Measurements from ENCODE around the gene PATZ1. TPM values are rescaled to one million over a fixed set of nuclear protein-coding genes. Genes with fewer than 3 reads are reported as not detected.

Gene PATZ1
- total and polyA plus RNA-seq, 9 of the 15 experiments (the other 6 are each of a cell fraction or from before 2014, with no cell fraction given), result 0.63 to 7.8 (median 4.2) TPM

DNA sequence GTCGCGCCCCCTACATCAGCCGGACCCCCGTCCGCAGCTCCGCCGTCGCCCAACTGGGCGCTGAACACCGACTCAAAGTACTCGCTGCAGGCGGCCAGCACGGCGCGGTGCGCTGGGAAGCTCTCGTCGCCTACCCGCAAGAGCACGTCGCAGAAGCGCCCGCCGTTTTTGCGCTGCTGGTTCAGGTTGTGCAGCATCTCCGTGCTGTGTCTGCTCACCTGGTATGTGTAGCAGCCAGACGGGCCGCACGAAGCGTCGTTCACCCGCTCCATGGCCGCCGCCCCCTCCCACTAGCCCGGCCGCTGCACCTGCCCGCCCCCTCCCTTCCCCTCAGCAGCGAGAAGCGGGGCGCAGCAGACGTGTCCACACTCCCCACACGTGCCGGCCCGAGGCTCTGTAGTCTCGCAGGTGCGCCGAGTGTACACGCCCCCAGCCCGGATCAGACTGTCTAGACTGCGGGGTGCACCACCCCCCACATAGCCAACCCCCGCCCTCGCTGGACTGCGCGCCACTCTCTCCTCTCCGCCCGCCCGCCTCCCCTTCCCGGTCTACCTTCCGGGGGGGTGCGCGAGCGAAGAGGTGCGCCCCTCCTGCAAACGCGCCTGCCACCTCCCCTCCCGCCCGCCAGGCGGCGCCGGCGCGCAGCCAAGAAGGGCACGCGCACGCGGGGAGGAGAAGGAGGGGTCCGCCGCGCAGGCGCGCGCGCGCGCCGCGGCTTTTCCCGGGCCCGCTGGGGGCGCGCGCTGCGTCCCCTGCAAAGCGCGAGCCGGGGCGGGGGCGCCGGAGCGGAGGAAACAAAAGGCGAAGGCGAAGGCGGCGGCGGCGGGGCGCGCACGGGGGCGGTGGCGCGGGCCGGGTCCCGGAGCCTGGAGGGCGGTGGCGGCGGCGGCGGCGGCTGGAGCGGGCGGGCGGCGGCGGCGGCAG is 553 bp downstream of the PATZ1 start (continued):
- TF ChIP-seq MAZ (CRISPR knock-in tag; conservative IDR thresholded peaks at IDR 0.05 in 1 of 2, IDR thresholded peaks at IDR 0.05 in 1 of 2), result peak; percentile 83 to 85
- TF ChIP-seq, protein P1, sequence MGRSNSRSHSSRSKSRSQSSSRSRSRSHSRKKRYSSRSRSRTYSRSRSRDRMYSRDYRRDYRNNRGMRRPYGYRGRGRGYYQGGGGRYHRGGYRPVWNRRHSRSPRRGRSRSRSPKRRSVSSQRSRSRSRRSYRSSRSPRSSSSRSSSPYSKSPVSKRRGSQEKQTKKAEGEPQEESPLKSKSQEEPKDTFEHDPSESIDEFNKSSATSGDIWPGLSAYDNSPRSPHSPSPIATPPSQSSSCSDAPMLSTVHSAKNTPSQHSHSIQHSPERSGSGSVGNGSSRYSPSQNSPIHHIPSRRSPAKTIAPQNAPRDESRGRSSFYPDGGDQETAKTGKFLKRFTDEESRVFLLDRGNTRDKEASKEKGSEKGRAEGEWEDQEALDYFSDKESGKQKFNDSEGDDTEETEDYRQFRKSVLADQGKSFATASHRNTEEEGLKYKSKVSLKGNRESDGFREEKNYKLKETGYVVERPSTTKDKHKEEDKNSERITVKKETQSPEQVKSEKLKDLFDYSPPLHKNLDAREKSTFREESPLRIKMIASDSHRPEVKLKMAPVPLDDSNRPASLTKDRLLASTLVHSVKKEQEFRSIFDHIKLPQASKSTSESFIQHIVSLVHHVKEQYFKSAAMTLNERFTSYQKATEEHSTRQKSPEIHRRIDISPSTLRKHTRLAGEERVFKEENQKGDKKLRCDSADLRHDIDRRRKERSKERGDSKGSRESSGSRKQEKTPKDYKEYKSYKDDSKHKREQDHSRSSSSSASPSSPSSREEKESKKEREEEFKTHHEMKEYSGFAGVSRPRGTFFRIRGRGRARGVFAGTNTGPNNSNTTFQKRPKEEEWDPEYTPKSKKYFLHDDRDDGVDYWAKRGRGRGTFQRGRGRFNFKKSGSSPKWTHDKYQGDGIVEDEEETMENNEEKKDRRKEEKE (IDR thresholded peaks at IDR 0.05; ENCODE audit: borderline replicate concordance in 1 of 2, control insufficient read depth in 1 of 2, low read depth in 2 of 2, low read length in 1 of 2), result no peak
- no peak for TF ChIP-seq HDAC1 (IDR thresholded peaks at IDR 0.05)
- no peak for TF ChIP-seq TEAD2 (tag; IDR thresholded peaks at IDR 0.05)
- no peak for TF ChIP-seq CREB1 (IDR thresholded peaks at IDR 0.05)
- peak; percentile 47; the same call in 1 of the 2 replicates for TF ChIP-seq CREB1 (CRISPR knock-in tag; IDR thresholded peaks at IDR 0.05)
- TF ChIP-seq, protein P2, sequence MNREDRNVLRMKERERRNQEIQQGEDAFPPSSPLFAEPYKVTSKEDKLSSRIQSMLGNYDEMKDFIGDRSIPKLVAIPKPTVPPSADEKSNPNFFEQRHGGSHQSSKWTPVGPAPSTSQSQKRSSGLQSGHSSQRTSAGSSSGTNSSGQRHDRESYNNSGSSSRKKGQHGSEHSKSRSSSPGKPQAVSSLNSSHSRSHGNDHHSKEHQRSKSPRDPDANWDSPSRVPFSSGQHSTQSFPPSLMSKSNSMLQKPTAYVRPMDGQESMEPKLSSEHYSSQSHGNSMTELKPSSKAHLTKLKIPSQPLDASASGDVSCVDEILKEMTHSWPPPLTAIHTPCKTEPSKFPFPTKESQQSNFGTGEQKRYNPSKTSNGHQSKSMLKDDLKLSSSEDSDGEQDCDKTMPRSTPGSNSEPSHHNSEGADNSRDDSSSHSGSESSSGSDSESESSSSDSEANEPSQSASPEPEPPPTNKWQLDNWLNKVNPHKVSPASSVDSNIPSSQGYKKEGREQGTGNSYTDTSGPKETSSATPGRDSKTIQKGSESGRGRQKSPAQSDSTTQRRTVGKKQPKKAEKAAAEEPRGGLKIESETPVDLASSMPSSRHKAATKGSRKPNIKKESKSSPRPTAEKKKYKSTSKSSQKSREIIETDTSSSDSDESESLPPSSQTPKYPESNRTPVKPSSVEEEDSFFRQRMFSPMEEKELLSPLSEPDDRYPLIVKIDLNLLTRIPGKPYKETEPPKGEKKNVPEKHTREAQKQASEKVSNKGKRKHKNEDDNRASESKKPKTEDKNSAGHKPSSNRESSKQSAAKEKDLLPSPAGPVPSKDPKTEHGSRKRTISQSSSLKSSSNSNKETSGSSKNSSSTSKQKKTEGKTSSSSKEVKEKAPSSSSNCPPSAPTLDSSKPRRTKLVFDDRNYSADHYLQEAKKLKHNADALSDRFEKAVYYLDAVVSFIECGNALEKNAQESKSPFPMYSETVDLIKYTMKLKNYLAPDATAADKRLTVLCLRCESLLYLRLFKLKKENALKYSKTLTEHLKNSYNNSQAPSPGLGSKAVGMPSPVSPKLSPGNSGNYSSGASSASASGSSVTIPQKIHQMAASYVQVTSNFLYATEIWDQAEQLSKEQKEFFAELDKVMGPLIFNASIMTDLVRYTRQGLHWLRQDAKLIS (CRISPR knock-in tag; IDR thresholded peaks at IDR 0.05), result no peak
- peak; percentile 36; the same call in 1 of the 2 replicates for TF ChIP-seq POLR2AphosphoS5 (IDR thresholded peaks at IDR 0.05; ENCODE audit: control insufficient read depth, insufficient read depth, low read depth, low read length)
- TF ChIP-seq, protein P3, sequence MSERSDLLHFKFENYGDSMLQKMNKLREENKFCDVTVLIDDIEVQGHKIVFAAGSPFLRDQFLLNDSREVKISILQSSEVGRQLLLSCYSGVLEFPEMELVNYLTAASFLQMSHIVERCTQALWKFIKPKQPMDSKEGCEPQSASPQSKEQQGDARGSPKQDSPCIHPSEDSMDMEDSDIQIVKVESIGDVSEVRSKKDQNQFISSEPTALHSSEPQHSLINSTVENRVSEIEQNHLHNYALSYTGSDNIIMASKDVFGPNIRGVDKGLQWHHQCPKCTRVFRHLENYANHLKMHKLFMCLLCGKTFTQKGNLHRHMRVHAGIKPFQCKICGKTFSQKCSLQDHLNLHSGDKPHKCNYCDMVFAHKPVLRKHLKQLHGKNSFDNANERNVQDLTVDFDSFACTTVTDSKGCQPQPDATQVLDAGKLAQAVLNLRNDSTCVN (CRISPR knock-in tag; IDR thresholded peaks at IDR 0.05), result no peak
- no peak for TF ChIP-seq SNIP1 (IDR thresholded peaks at IDR 0.05; ENCODE audit: low read depth)
- TF ChIP-seq SUPT5H (IDR thresholded peaks at IDR 0.05), result no peak
- TF ChIP-seq MAFK (IDR thresholded peaks at IDR 0.05; ENCODE audit: low read length), result no peak
- peak; percentile 86 for TF ChIP-seq MYC (IDR thresholded peaks at IDR 0.05; ENCODE audit: low read depth, low read length)
- no peak for TF ChIP-seq MYC (CRISPR knock-in tag; IDR thresholded peaks at IDR 0.05; ENCODE audit: borderline replicate concordance, low read depth)
- TF ChIP-seq BRD4 (IDR thresholded peaks at IDR 0.05), result no peak
- TF ChIP-seq U2AF1 (optimal IDR thresholded peaks at IDR 0.05; ENCODE audit: low read depth, low read length), result no peak
- no peak for TF ChIP-seq SMAD2 (IDR thresholded peaks at IDR 0.05; ENCODE audit: low read depth, low read length)
- TF ChIP-seq NEUROD1 (IDR thresholded peaks at IDR 0.05; ENCODE audit: borderline replicate concordance, low read depth, low read length, partially characterized antibody), result no peak
- TF ChIP-seq SLC30A9 (CRISPR knock-in tag; IDR thresholded peaks at IDR 0.05), result no peak
- no peak for TF ChIP-seq ZC3H11A (IDR thresholded peaks at IDR 0.05; ENCODE audit: low read depth, low read length)

All from K562 (cell line).